KG1 (cell line): ENCODE data around the gene LAMA3.
A peak's percentile ranks its signal among the peaks of the same experiment; 100 is the strongest.

ENCODE experiments used
- DNase-seq: peaks from one replicate; lab custom pipeline; 2025; lab: John Stamatoyannopoulos, UW

LAMA3 gene

GRCh38 chr18:23938901-23939341 lies 249.7 kb downstream of the LAMA3 start:
- DNase-seq, result no peak

- DNase-seq, result no peak
These were observed 250.1 kb downstream of the LAMA3 start for GRCh38 chr18:23939366-23939765.

GRCh38 chr18:23939896-23940295 lies 250.6 kb downstream of the LAMA3 start:
- no peak for DNase-seq

- no peak for DNase-seq
These were observed 252.5 kb downstream of the LAMA3 start for GRCh38 chr18:23941791-23942190.

GRCh38 chr18:23943104-23943503 lies 253.9 kb downstream of the LAMA3 start:
- no peak for DNase-seq

- no peak for DNase-seq
These were observed 254.8 kb downstream of the LAMA3 start for GRCh38 chr18:23943903-23944624.

GRCh38 chr18:23945416-23946079 lies 256.3 kb downstream of the LAMA3 start:
- DNase-seq, result no peak

- DNase-seq, result no peak
These were observed 260.6 kb downstream of the LAMA3 start for GRCh38 chr18:23949863-23950262.

GRCh38 chr18:23950644-23951043 lies 261.4 kb downstream of the LAMA3 start:
- no peak for DNase-seq

- DNase-seq, result no peak
These were observed 262.0 kb downstream of the LAMA3 start for GRCh38 chr18:23951206-23951605.

GRCh38 chr18:23953984-23954383 lies 264.7 kb downstream of the LAMA3 start:
- no peak for DNase-seq

GRCh38 chr18:23956483-23956882 lies 267.2 kb downstream of the LAMA3 start:
- DNase-seq, result no peak

- no peak for DNase-seq
These were observed 268.8 kb downstream of the LAMA3 start for GRCh38 chr18:23958036-23958435.

- no peak for DNase-seq
These were observed 274.4 kb downstream of the LAMA3 start for GRCh38 chr18:23963443-23964165.

GRCh38 chr18:23964282-23965238 lies 275.3 kb downstream of the LAMA3 start:
- no peak for DNase-seq

GRCh38 chr18:23966909-23967308 lies 277.7 kb downstream of the LAMA3 start:
- DNase-seq, result no peak

- DNase-seq, result peak; percentile 20
These were observed 278.3 kb downstream of the LAMA3 start for GRCh38 chr18:23967321-23968089.

- DNase-seq, result no peak
These were observed 279.7 kb downstream of the LAMA3 start for GRCh38 chr18:23968638-23969604.

GRCh38 chr18:23969664-23970063 lies 280.4 kb downstream of the LAMA3 start:
- DNase-seq, result no peak
